DND-41 (cell line): ENCODE results near the gene PDE3B.
A peak's percentile ranks its signal among the peaks of the same experiment; 100 is the strongest.

Experiments used
- ATAC-seq: fragments of 200-7000 bp; cut with Tn5 transposase; 3 replicates; pipeline ENCODE4 v1.9.1; 2021; ENCODE audit warnings: low read depth; ENCODE audit not compliant: insufficient read depth
- DNase-seq: peaks from one replicate; pipeline ENCODE4 v3.0.0-alpha.2; 2020
- H2AFZ ChIP-seq: 2 replicates; pipeline ENCODE4 v1.6.0; 2012; ENCODE audit warnings: low read depth, low read length
- H3K27ac ChIP-seq: 2 replicates; pipeline ENCODE4 v1.5.1; 2012; ENCODE audit warnings: low read length, inconsistent platforms
- H3K27me3 ChIP-seq: fragments of 200-600 bp; sonication (generic); 2 replicates; pipeline ENCODE4 v1.6.0; 2012; ENCODE audit warnings: low read length, mild to moderate bottlenecking, inconsistent platforms; ENCODE audit not compliant: insufficient read depth, poor library complexity
- H3K36me3 ChIP-seq: 2 replicates; pipeline ENCODE4 v1.5.1; 2012; ENCODE audit warnings: low read length, inconsistent platforms; ENCODE audit not compliant: insufficient read depth
- H3K4me1 ChIP-seq: 2 replicates; pipeline ENCODE4 v1.5.1; 2012; ENCODE audit warnings: mild to moderate bottlenecking, low read length; ENCODE audit not compliant: insufficient read depth
- H3K4me2 ChIP-seq: 2 replicates; pipeline ENCODE4 v1.6.0; 2012; ENCODE audit warnings: mild to moderate bottlenecking, moderate library complexity, low read length, inconsistent platforms; ENCODE audit not compliant: insufficient read depth
- H3K4me3 ChIP-seq, 2 experiments: fragments of 200-600 bp in 1 of 2; shearing (Covaris generic) in 1 of 2; 2 replicates each; pipeline ENCODE4 v1.5.1; 2012 to 2016; ENCODE audit warnings: inconsistent platforms in 2 of 2, low read length in 2 of 2, mild to moderate bottlenecking in 2 of 2, low read depth in 1 of 2, moderate library complexity in 1 of 2
- H3K79me2 ChIP-seq: 2 replicates; pipeline ENCODE4 v1.6.0; 2012; ENCODE audit warnings: low read length, inconsistent platforms; ENCODE audit not compliant: insufficient read depth
- H3K9ac ChIP-seq: 2 replicates; pipeline ENCODE4 v1.6.0; 2012; ENCODE audit warnings: low read depth, mild to moderate bottlenecking, inconsistent platforms, low read length, moderate library complexity
- H3K9me3 ChIP-seq: 2 replicates; pipeline ENCODE4 v1.5.1; 2012; ENCODE audit warnings: low read length, moderate library complexity, mild to moderate bottlenecking, inconsistent platforms; ENCODE audit not compliant: insufficient read depth, severe bottlenecking
- H4K20me1 ChIP-seq: 2 replicates; pipeline ENCODE4 v1.6.0; 2012; ENCODE audit warnings: low read length; ENCODE audit not compliant: insufficient read depth
- EZH2 ChIP-seq: IDR thresholded peaks from 3 replicates; pipeline ENCODE4 v1.6.1; 2012; ENCODE audit warnings: borderline replicate concordance, low read depth, mild to moderate bottlenecking, moderate library complexity, low read length, inconsistent platforms; ENCODE audit not compliant: severe bottlenecking
- TF ChIP-seq, protein P1 (sequence below): IDR thresholded peaks from 2 replicates; pipeline ENCODE4 v1.5.1; 2012; ENCODE audit warnings: borderline replicate concordance, low read length, moderate library complexity, mild to moderate bottlenecking; ENCODE audit not compliant: poor library complexity, severe bottlenecking; ENCODE audit errors: extremely low read depth

Gene PDE3B

DNA sequence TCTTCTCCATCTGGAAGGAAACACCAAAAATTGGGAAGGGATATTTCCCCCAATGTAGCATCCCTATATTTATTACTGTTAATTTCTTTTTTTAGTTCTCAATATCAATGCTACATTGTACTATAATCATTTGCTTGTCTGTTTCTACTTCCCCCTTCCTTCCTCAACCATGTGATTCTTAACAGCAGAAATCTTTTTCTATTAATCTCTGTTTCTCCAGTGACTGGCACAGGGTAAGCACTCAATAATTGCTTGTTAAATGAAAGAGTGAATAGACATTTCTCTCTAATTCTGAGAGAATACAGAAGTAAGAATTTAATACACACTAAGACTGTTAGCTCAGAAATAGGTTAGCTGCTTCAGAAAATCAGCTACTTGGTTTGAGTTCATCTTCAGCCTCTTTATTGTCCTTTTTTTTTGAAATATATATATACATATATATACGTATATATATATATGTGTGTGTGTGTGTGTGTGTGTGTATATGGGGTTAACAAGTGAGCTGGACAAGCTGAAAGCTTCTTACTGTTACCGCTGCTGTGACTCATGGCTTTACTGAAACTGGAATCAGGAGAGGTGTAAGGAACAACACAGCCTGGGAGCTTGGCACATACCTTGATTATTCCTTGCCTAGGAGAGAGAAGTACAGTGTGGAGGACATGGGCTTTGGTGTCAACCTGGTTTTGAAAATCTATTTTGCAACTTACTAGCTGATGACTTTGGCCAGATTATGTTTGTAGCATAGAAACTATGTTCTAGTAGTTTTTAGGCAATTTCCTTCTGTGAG is 26.2 kb upstream of the PDE3B start:
- 0 out of 2 replicates have a peak, but pooled peaks cover 3% of the 10 kb centered on the region for H3K4me1 ChIP-seq

DNA sequence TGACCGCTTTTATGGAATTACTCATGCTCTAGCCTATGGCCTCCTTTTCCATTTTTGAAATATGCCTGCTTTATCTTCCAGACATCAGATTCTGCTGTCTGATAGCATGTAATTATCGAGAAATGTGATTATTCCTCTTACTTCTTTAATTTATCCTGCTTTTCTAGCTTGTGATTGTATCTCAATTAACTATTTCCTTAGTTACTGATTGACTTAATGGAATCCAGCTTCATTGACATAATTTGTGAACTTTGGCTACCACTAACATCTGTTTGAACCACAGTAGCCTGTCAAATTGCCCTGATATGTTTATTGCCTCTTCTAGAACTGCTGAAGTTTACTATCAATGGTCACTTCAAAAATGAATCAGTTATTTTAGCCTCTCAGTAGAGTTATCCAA is 25.5 kb upstream of the PDE3B start:
- Histone ChIP-seq H3K4me3 (no peak overlapping the region), H3K9ac (no peak overlapping the region), H2AFZ (no peak overlapping the region), H3K79me2 (no peaks in the 10 kb centered on the region), H4K20me1 (no peaks in the 10 kb centered on the region), H3K27ac (no peak overlapping the region), H3K9me3 (no peaks in the 10 kb centered on the region), H3K27me3 (no peaks in the 10 kb centered on the region), H3K4me2 (no peak overlapping the region), H3K36me3 (0 out of 2 replicates have a peak, but pooled peaks cover 3% of the 10 kb centered on the region), H3K4me1 (no peaks in the 10 kb centered on the region)
- DNase-seq (no peak), ATAC-seq (no peak)
- TF ChIP-seq, protein P1, sequence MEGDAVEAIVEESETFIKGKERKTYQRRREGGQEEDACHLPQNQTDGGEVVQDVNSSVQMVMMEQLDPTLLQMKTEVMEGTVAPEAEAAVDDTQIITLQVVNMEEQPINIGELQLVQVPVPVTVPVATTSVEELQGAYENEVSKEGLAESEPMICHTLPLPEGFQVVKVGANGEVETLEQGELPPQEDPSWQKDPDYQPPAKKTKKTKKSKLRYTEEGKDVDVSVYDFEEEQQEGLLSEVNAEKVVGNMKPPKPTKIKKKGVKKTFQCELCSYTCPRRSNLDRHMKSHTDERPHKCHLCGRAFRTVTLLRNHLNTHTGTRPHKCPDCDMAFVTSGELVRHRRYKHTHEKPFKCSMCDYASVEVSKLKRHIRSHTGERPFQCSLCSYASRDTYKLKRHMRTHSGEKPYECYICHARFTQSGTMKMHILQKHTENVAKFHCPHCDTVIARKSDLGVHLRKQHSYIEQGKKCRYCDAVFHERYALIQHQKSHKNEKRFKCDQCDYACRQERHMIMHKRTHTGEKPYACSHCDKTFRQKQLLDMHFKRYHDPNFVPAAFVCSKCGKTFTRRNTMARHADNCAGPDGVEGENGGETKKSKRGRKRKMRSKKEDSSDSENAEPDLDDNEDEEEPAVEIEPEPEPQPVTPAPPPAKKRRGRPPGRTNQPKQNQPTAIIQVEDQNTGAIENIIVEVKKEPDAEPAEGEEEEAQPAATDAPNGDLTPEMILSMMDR: no peak
- no peak for TF ChIP-seq EZH2

More for the DNA sequence above, 26.2 kb upstream of the PDE3B start:
- no peaks in the 10 kb centered on the region for H3K36me3 ChIP-seq
- no peak overlapping the region for H3K27ac ChIP-seq
- no peak overlapping the region for H3K9ac ChIP-seq
- no peaks in the 10 kb centered on the region for H4K20me1 ChIP-seq
- no peak for TF ChIP-seq EZH2
- TF ChIP-seq, protein P1: no peak
- ATAC-seq (no peak), DNase-seq (no peak)
- H3K4me3 ChIP-seq: no peak overlapping the region
- no peaks in the 10 kb centered on the region for H3K27me3 ChIP-seq
- H2AFZ ChIP-seq: no peak overlapping the region
- no peak overlapping the region for H3K4me2 ChIP-seq
- H3K9me3 ChIP-seq: no peaks in the 10 kb centered on the region
- H3K79me2 ChIP-seq: no peaks in the 10 kb centered on the region

DNA sequence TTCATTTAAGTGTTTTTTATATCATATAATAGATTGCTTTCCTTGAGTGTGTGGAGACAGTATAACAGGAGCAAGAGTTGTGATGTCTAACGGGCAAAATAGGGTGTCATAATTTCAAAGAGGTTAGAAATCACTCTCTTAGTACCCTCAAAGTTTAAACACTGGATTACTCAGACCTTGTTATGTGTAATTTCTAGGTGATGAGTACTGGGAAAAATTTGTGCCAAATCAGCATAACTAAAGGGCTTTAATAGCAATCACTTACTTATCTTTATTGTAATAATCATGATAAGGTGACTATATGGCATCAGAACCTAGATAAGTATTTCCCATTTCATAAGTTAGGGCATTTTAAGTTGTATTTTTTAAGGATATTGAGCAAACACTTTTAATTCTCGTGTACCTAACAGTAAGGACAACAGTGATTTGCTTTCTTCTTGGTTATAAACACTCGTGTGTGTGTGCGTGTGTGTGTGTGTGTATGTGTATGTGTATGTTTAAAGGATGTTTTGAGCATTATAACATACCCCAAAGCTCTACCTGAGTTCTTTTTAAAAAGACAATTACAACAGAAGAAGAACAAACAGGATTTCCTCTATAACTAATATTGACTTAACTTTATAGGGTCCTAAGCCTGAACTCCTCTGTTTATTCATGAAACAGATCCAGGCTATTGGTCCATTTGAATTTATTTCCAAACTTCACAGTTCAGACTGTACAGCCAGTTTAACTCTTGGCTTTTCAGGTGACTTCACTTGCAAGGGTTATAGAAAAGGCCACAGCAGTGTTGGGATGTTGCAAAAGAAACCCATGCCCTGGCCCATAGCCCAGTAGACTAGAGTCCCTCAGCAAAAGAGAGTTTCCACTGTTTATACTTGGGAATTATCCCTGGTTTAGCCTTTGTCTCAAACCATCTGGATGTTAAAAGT is 23.7 kb upstream of the PDE3B start:
- Histone ChIP-seq H3K36me3 (peaks cover 7% of the 10 kb centered on the region; the same call in 1 of the 2 replicates), H3K27me3 (no peaks in the 10 kb centered on the region), H2AFZ (no peak overlapping the region), H3K4me2 (no peak overlapping the region), H4K20me1 (no peaks in the 10 kb centered on the region), H3K9ac (no peak overlapping the region), H3K4me1 (no peaks in the 10 kb centered on the region), H3K4me3 (no peak overlapping the region), H3K27ac (peak overlapping the region; percentile 18), H3K79me2 (peaks cover 5% of the 10 kb centered on the region; the same call in 1 of the 2 replicates), H3K9me3 (no peaks in the 10 kb centered on the region)
- no peak for DNase-seq
- no peak for ATAC-seq
- TF ChIP-seq EZH2: no peak
- TF ChIP-seq, protein P1: no peak
